ENCODE data around the gene PDLIM5.

GRCh38 chr4:94536649-94537469 lies 85.1 kb downstream of the PDLIM5 start:
- no peak for TF ChIP-seq CTCF (conservative IDR thresholded peaks at IDR 0.05 in 1 of 2, IDR thresholded peaks at IDR 0.05 in 1 of 2; ENCODE audit: extremely low read depth in 1 of 2, insufficient read depth in 1 of 2, low read depth in 1 of 2, low read length in 2 of 2)
- no peak for TF ChIP-seq EZH2 (IDR thresholded peaks at IDR 0.05; ENCODE audit: borderline replicate concordance, low read length)

Measured in mammary epithelial cell (primary cell).